Endothelial cell of umbilical vein (primary cell): ENCODE data around the gene ZNF555. TPM values are rescaled to one million over a fixed set of nuclear protein-coding genes. Genes with fewer than 3 reads are reported as not detected.
A peak's percentile ranks its signal among the peaks of the same experiment; 100 is the strongest.

Source experiments
- BruUV-seq: library from RNA; stranded (reverse); fragments of 400-500 nt; replicated peaks from 2 replicates; lab custom pipeline; 2021; lab: Mats Ljungman, UMichigan
- CTCF ChIA-PET: fragments of 300-600, 350-600 bp; sonication (Branson Sonifier 250); formaldehyde crosslinking; loops from one replicate; lab custom pipeline; 2021; ENCODE audit warnings: antibody characterized with exemption, inconsistent platforms; lab: Charles Lee
- POLR2A ChIA-PET: fragments of 300-600, 350-600 bp; sonication (Branson Sonifier 250); formaldehyde crosslinking; loops from one replicate; lab custom pipeline; 2021; ENCODE audit warnings: antibody characterized with exemption, inconsistent platforms; lab: Charles Lee
- DNase-seq: peaks from one replicate; pipeline ENCODE4 v3.0.0-alpha.2; 2011; ENCODE audit warnings: low read depth, low spot score
- FAIRE-seq: peaks from 2 replicates; lab custom pipeline; 2011; peaks lifted over from hg19 to GRCh38; lab: Jason Lieb, UNC
- H2AFZ ChIP-seq: 2 replicates; pipeline ENCODE4 v1.6.0; 2012; ENCODE audit warnings: low read depth, low read length, control low read depth, inconsistent platforms
- H3K27ac ChIP-seq: 2 replicates; pipeline ENCODE4 v1.5.1; 2011; ENCODE audit warnings: low read depth, mild to moderate bottlenecking, control low read depth, low read length, moderate library complexity; ENCODE audit not compliant: insufficient read depth
- H3K27me3 ChIP-seq, 2 experiments: 2 replicates each; pipeline versions ENCODE4 v1.6.0 to v1.6.1; 2011; ENCODE audit warnings: low read length in 2 of 2, mixed read lengths in 1 of 2; ENCODE audit not compliant: control insufficient read depth in 2 of 2, insufficient read depth in 2 of 2
- H3K36me3 ChIP-seq, 2 experiments: 2 replicates in 1 of 2; 3 replicates in 1 of 2; pipeline ENCODE4 v1.5.1; 2011; ENCODE audit warnings: low read length in 2 of 2, mild to moderate bottlenecking in 1 of 2, moderate library complexity in 1 of 2; ENCODE audit not compliant: control insufficient read depth in 2 of 2, insufficient read depth in 2 of 2; ENCODE audit errors: extremely low read depth in 1 of 2
- H3K4me1 ChIP-seq: 3 replicates; pipeline ENCODE4 v1.5.1; 2011; ENCODE audit warnings: mild to moderate bottlenecking, low read length; ENCODE audit not compliant: control insufficient read depth, insufficient read depth; ENCODE audit errors: extremely low read depth
- H3K4me2 ChIP-seq: 2 replicates; pipeline ENCODE4 v1.6.1; 2011; ENCODE audit warnings: low read length, control low read depth, mixed read lengths; ENCODE audit not compliant: insufficient read depth
- H3K4me3 ChIP-seq, 3 experiments: fragments of 200-600 bp in 1 of 3; sonication (generic), shearing (Covaris generic) in 1 of 3; replicated peaks in 1 of 3; 2 replicates each; pipeline ENCODE4 v1.5.1; 2011 to 2016; ENCODE audit warnings: control low read depth in 3 of 3, low read length in 3 of 3, mild to moderate bottlenecking in 2 of 3, inconsistent platforms in 1 of 3, low read depth in 1 of 3, moderate library complexity in 1 of 3; ENCODE audit not compliant: insufficient read depth in 1 of 3
- H3K79me2 ChIP-seq: 2 replicates; pipeline ENCODE4 v1.6.0; 2012; ENCODE audit warnings: low read length, inconsistent platforms; ENCODE audit not compliant: control insufficient read depth, insufficient read depth
- H3K9ac ChIP-seq: replicated peaks from 2 replicates; pipeline ENCODE3; 2011; ENCODE audit warnings: low read length, control low read depth; ENCODE audit not compliant: insufficient read depth; ENCODE audit errors: extremely low read depth
- H3K9me1 ChIP-seq: replicated peaks from 3 replicates; pipeline ENCODE4 v1.6.0; 2011; ENCODE audit warnings: mild to moderate bottlenecking, low read length; ENCODE audit not compliant: control insufficient read depth, insufficient read depth; ENCODE audit errors: extremely low read depth
- H3K9me3 ChIP-seq: replicated peaks from 2 replicates; pipeline ENCODE4 v1.5.1; 2012; ENCODE audit warnings: low read length, inconsistent platforms; ENCODE audit not compliant: control insufficient read depth, insufficient read depth
- H4K20me1 ChIP-seq: replicated peaks from 2 replicates; pipeline ENCODE3; 2011; ENCODE audit warnings: mild to moderate bottlenecking, low read length; ENCODE audit not compliant: control insufficient read depth, insufficient read depth; ENCODE audit errors: extremely low read depth
- GATA2 ChIP-seq: IDR thresholded peaks from 2 replicates; pipeline ENCODE4 v1.7.0; 2011; ENCODE audit warnings: low read depth, mild to moderate bottlenecking, moderate library complexity, mixed read lengths, low read length; ENCODE audit not compliant: insufficient read length, insufficient read depth
- MAX ChIP-seq: IDR thresholded peaks from 2 replicates; pipeline ENCODE4 v1.6.1; 2011; ENCODE audit not compliant: insufficient read depth, insufficient read length
- MYC ChIP-seq: IDR thresholded peaks from one replicate; pipeline ENCODE4 v1.6.1; 2011; ENCODE audit warnings: mild to moderate bottlenecking, low read depth, low read length
- POLR2A ChIP-seq: IDR thresholded peaks from 2 replicates; pipeline ENCODE4 v1.6.1; 2012; ENCODE audit warnings: low read depth, mild to moderate bottlenecking, control low read depth, low read length
- POLR2AphosphoS5 ChIP-seq: IDR thresholded peaks from 2 replicates; pipeline ENCODE4 v1.6.1; 2012; ENCODE audit warnings: low read depth, mild to moderate bottlenecking, control low read depth, low read length, moderate library complexity; ENCODE audit not compliant: insufficient read depth
- dilution Hi-C: fragments of 300-500 bp; cut with MboI; formaldehyde crosslinking; loops from one replicate; pipeline ENCODE4 v1.15.0; 2019; ENCODE audit warnings: low sequenced_read_pairs; ENCODE audit not compliant: extremely low pct_ligation_motif_present
- intact Hi-C: fragments of 100-400 bp; cut with micrococcal nuclease; formaldehyde crosslinking; loops from one replicate; pipeline ENCODE4 v1.10.0; 2022
- polyA plus RNA-seq, 4 experiments: library from polyadenylated mRNA; depleted of rRNA in 3 of 4; stranded (reverse) in 3 of 4; unstranded in 1 of 4; fragments of >200 nt; gene quantifications; 2 replicates each; pipeline versions ENCODE4 v1.2.1 to v1.2.3, GENCODE V29; 2011 to 2012; ENCODE audit warnings: missing spikeins in 1 of 4
- total RNA-seq: library from RNA; stranded (reverse); gene quantifications from 2 replicates; pipeline ENCODE4 v1.2.3, GENCODE V29; 2021
- TF ChIP-seq, protein P1 (sequence below), 2 donors: IDR thresholded peaks; 1 replicate in 1 of 2; 2 replicates in 1 of 2; pipeline ENCODE4 v1.5.1; 2011; ENCODE audit warnings: low read length in 2 of 2, mild to moderate bottlenecking in 2 of 2, moderate library complexity in 2 of 2, control low read depth in 1 of 2, inconsistent platforms in 1 of 2, low read depth in 1 of 2; ENCODE audit not compliant: insufficient read depth in 1 of 2; ENCODE audit errors: extremely low read depth in 1 of 2

Gene ZNF555
- total and polyA plus RNA-seq, 2 donors (not counting 3 experiments of a cell fraction or from before 2014, with no cell fraction given), result 1.6 to 5.4 TPM

DNA sequence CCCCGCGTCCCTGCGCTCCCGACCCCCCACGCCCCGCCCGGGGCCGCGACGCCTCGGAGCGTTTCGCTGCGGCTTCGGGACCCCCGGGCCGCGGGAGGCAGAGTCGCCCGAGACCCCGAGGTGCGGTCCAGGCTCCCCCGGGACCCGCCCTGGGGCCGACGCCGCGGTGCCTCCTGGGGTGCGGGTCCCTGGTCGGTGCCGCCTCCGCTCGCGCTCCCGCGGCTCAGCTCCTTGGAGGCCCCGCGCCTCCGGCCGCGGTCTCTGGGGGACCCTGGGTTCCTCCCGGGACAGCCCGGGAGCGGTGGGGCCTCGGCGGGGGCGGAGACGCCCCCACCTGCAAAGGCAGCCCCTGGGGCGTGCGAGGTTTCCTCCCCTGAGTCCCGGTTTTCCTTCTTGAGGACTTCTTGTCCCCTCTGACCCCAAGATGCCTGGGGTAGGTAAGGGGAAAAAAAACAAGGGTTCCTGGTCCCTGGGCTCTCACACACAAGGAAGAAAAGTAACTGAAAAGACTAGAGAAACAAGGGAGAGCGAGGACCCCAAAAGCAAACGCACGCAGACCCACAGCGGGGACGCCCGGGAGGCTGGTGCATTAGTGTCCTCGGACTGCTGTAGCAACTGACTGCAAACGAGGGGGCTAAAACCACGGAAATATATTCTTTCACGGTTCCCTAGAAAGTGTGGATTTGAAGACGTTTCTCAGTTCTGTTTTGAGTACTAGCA, 740 bp downstream of the ZNF555 start:
- Histone ChIP-seq H3K4me1 (peaks cover 5% of the 10 kb centered on the region), H3K36me3 (no peaks in the 10 kb centered on the region), H3K4me3 (peak overlapping the region; percentile 67 to 86 (median 84)), H3K9ac (peak overlapping the region; percentile 74), H4K20me1 (no peaks in the 10 kb centered on the region), H3K79me2 (peaks cover 18% of the 10 kb centered on the region), H3K9me1 (no peaks in the 10 kb centered on the region), H3K9me3 (no peaks in the 10 kb centered on the region), H2AFZ (peak overlapping the region; percentile 98), H3K4me2 (peak overlapping the region; percentile 85), H3K27ac (no peak overlapping the region), H3K27me3 (no peaks in the 10 kb centered on the region)
- FAIRE-seq (no peak), DNase-seq (no peak)
- BruUV-seq, result no TSS peak
- ChIA-PET CTCF (interaction anchor here (1.0 to 1.5 kb wide), 11 partner anchors 9 to 193 kb away, joined by 3 to 6 read pairs (median 3); partner anchors contain the start of genes SGTA and ZNF554), POLR2A (interaction anchor here (0.6 kb wide), 1 partner anchor 109 kb away, joined by 3 read pairs; no protein-coding TSS in a partner anchor)
- TF ChIP-seq, protein P1, sequence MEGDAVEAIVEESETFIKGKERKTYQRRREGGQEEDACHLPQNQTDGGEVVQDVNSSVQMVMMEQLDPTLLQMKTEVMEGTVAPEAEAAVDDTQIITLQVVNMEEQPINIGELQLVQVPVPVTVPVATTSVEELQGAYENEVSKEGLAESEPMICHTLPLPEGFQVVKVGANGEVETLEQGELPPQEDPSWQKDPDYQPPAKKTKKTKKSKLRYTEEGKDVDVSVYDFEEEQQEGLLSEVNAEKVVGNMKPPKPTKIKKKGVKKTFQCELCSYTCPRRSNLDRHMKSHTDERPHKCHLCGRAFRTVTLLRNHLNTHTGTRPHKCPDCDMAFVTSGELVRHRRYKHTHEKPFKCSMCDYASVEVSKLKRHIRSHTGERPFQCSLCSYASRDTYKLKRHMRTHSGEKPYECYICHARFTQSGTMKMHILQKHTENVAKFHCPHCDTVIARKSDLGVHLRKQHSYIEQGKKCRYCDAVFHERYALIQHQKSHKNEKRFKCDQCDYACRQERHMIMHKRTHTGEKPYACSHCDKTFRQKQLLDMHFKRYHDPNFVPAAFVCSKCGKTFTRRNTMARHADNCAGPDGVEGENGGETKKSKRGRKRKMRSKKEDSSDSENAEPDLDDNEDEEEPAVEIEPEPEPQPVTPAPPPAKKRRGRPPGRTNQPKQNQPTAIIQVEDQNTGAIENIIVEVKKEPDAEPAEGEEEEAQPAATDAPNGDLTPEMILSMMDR (IDR thresholded peaks at IDR 0.05; ENCODE audit: extremely low read depth in 1 of 2, insufficient read depth in 1 of 2, low read depth in 1 of 2, low read length in 2 of 2), result no peak
- no peak for TF ChIP-seq POLR2A
- TF ChIP-seq POLR2AphosphoS5, result no peak
- TF ChIP-seq MYC, result no peak
- TF ChIP-seq MAX, result no peak
- no peak for TF ChIP-seq GATA2
- intact Hi-C loops (loop anchor here (1.0 to 2.0 kb wide), 3 partner anchors 31 to 109 kb away; partner anchors contain the start of gene ZNF57), dilution Hi-C loops (no loop called here)
